Mammary epithelial cell (primary cell): ENCODE measurements around the gene FBXO33.

ENCODE experiments used
- EZH2 ChIP-seq: IDR thresholded peaks from 2 replicates; pipeline ENCODE4 v1.6.1; 2012; ENCODE audit warnings: low read length, inconsistent platforms, borderline replicate concordance
- TF ChIP-seq, protein P1 (sequence below), 2 donors: IDR thresholded peaks in 1 of 2; conservative IDR thresholded peaks in 1 of 2; 2 replicates each; pipeline ENCODE4 v1.5.1; 2011 to 2012; ENCODE audit warnings: inconsistent platforms in 2 of 2, low read length in 2 of 2, mild to moderate bottlenecking in 2 of 2, control low read depth in 1 of 2, low read depth in 1 of 2; ENCODE audit not compliant: insufficient read depth in 1 of 2; ENCODE audit errors: extremely low read depth in 1 of 2

DNA sequence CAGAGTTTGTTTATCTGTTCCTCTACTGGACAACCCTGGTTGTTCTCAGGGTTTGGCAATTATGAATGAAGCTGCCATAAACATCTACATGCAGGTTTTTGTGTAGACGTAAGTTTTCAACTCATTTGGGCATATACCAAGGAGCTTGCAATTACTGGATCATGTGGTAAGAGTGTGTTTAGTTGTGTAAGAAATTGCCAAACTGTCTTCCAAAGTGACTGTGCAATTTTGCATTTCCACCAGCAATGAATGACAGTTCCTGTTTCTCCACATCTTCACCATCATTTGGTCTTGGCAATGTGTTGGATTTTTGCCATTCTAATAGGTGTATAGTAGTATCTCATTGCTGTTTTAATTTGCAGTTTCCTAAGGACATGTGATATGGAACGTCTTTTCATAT lies 39.8 kb upstream of the FBXO33 start:
- TF ChIP-seq, protein P1, sequence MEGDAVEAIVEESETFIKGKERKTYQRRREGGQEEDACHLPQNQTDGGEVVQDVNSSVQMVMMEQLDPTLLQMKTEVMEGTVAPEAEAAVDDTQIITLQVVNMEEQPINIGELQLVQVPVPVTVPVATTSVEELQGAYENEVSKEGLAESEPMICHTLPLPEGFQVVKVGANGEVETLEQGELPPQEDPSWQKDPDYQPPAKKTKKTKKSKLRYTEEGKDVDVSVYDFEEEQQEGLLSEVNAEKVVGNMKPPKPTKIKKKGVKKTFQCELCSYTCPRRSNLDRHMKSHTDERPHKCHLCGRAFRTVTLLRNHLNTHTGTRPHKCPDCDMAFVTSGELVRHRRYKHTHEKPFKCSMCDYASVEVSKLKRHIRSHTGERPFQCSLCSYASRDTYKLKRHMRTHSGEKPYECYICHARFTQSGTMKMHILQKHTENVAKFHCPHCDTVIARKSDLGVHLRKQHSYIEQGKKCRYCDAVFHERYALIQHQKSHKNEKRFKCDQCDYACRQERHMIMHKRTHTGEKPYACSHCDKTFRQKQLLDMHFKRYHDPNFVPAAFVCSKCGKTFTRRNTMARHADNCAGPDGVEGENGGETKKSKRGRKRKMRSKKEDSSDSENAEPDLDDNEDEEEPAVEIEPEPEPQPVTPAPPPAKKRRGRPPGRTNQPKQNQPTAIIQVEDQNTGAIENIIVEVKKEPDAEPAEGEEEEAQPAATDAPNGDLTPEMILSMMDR (conservative IDR thresholded peaks at IDR 0.05 in 1 of 2, IDR thresholded peaks at IDR 0.05 in 1 of 2; ENCODE audit: extremely low read depth in 1 of 2, insufficient read depth in 1 of 2, low read depth in 1 of 2, low read length in 2 of 2), result no peak
- TF ChIP-seq EZH2, result no peak
